ENCODE data around the gene GOLGA5. TPM values are rescaled to one million over a fixed set of nuclear protein-coding genes. Genes with fewer than 3 reads are reported as not detected.
A peak's percentile ranks its signal among the peaks of the same experiment; 100 is the strongest.

The GOLGA5 gene
- total RNA-seq, 1 donor from 2014 or later: 31.9 TPM

DNA sequence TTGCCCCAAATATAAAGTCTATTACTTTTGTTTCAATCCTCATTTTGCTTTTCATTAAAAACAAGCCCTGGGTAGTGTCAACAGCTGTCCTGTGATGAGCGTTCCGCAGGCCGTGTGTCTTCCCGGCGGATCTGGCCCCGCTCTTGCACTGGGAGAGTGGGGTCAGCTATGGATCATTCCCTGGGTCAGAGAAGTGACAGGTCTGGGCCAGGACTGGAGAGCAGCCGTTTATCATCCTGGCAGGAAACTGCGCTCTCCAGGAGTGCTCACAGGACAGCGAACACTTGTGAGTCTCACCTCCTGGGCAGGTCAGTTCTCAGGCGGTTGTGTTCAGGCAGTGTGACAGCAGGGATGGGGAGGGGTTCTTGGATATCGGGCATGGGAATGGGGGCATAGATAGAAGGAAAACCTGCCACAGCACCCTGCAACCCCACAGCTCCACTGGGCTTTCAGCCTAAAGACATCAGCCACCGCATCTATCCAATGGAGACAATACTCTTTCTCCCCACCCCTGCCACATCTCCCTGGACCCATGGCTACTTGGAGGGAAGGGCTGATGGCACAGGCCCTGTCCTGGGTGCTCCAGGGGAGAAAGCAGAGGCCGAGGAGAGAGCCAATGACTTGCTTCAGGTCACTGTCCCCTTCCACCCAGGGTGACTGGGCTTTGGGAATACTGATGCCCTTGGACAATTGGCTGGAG, 81.0 kb downstream of the GOLGA5 start:
- no peak for DNase-seq (ENCODE audit: low read depth in 2 of 2)

- peak; percentile 68 to 94 for DNase-seq (ENCODE audit: low read depth in 2 of 2)
Measured at GRCh38 chr14:92877757-92878431, 83.8 kb downstream of the GOLGA5 start.

- DNase-seq (ENCODE audit: low read depth in 2 of 2): no peak
Measured at GRCh38 chr14:92880351-92880750, 86.2 kb downstream of the GOLGA5 start.

DNA sequence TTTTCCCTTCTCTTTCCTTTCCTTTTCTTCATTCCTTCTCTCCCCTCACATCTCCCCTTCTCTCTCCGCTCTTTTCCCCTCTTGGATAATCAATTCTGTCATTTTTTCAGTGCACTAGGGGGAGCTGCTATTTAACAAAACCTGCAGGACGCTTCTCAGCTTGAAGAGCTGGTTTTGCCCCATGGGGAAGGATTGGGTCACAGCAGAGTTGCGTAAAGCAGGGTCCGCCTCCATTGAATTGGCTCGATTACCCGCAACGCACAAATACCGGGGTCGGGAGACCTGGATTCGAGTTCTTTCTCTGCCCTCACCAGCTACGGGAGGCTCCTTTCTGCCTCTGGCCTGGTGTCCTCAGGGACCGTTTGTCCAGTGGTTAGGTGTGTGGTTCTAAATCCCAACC, 86.7 kb downstream of the GOLGA5 start:
- peak; percentile 7 to 70 for DNase-seq (ENCODE audit: low read depth in 2 of 2)

DNA sequence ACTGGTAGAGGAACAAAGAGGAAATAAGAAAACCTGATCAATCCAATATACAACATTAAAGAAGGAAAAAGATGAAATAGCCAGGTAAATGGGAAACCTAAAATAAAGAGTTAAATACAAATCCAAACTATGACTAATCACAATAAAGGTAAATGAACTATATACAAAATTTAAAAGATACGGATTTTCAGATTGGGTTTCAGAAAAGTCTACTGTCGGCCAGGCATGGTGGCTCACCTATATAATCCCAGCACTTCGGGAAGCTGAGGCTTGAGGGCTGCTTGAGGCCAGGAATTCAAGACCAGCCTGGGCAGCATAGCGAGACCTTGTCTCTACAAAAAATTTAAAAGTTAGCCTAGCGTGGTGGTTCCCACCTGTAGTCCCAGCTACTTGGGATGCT, 89.0 kb downstream of the GOLGA5 start:
- DNase-seq (ENCODE audit: low read depth in 2 of 2): no peak

- DNase-seq (ENCODE audit: low read depth in 2 of 2): no peak
Measured at GRCh38 chr14:92884410-92884809, 90.3 kb downstream of the GOLGA5 start.

DNA sequence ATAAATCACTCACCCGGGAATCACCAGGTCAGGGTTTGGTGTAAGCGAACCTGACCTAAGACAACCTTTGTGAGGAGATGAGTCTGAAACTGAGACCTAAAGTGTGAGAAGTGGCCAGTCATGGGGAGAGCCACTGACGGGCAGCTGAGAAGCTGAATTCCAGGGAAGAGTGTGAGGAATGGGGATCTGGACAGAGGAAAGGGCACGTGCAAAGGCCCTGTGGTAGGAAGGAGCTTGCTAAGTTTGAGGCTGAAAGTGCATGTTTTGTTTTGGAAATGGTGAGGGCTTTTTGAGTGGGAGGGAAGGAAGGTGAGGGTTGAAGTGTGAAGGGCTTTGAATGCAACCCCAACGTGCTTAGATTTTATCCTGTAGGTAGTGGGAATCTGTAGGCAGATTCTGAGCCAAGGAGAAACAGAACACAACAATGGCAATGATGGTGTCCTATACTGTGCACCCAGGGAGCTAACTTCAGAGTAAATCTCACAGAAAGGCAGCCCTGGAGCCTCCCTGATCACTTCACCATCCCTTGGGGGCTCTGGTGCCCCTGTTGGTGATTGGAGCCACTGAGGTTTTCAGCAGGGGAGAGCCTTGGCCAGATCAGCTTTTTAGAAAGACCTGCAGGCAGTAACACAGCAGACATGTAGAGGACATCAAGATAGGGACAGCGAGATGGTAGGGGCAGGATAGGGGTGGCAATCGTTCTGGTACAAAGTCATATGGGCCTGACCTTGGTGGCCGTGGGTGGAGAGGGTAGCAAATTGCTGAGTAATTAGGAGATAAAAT, 91.4 kb downstream of the GOLGA5 start:
- DNase-seq (ENCODE audit: low read depth in 2 of 2): no peak

DNA sequence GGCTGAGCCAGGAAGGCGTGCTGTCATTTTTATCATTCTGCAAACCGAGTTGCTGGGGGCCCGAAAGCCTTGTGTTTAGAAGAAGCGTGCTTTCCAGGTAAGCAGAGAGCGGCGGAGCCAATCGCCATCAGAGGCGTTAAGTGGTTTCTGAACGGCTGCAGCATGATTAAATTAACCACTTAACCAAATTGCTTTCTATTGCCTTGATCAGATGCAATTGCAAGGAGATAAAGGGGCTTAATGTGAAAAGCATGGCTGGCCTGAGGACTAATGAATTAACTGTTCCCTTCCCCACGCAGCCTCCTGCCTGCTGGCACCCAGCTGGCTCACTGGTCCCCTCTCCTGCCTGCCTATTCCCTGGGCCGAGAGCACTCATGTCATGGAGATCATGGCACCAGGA, 92.2 kb downstream of the GOLGA5 start:
- DNase-seq (ENCODE audit: low read depth in 2 of 2): no peak

DNA sequence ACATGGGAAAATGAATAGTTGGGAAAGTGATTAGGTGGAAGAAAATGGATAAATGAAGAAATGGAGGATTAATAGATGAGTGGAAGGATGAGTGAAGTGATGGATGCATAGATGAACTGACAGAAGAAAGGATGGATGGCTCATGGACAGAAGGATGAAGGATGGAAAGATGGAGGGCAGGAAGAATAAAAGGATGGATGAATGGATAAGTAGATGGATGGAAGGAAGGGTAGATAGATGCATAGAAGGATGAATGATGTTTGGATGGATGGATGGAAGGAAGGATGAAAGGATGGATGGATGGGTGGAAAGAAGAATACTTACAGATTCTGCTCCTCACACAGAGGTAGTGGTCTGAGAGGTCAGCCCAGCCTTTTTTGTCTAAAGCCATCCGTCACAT, 93.1 kb downstream of the GOLGA5 start:
- no peak for DNase-seq (ENCODE audit: low read depth in 2 of 2)

GRCh38 chr14:92888896-92889295, 94.8 kb downstream of the GOLGA5 start:
- DNase-seq (ENCODE audit: low read depth in 2 of 2): no peak

Other genes with a start within 250 kb of the GOLGA5 start
- gene LGMN, start 45.7 kb upstream of the GOLGA5 start, total RNA-seq: 57.8 and 62.7 TPM in 2 replicates
- not detected in 2 replicates for gene CHGA, start 128.8 kb downstream of the GOLGA5 start, total RNA-seq